Ishikawa (cell line): Measurements from ENCODE around the gene ANTXR1.

Experiments used
- CEBPB ChIP-seq: IDR thresholded peaks from 2 replicates; pipeline ENCODE4 v1.6.1; 2012
- CREB1 ChIP-seq: IDR thresholded peaks from 2 replicates; pipeline ENCODE4 v1.6.1; 2012; ENCODE audit warnings: low read depth
- EP300 ChIP-seq: IDR thresholded peaks from 2 replicates; pipeline ENCODE4 v1.6.1; 2012; ENCODE audit warnings: borderline replicate concordance
- FOXM1 ChIP-seq: IDR thresholded peaks from 2 replicates; pipeline ENCODE4 v1.6.1; 2012; ENCODE audit warnings: low read depth, borderline replicate concordance
- MAX ChIP-seq: IDR thresholded peaks from 2 replicates; pipeline ENCODE4 v1.6.1; 2012
- REST ChIP-seq: IDR thresholded peaks from 2 replicates; pipeline ENCODE4 v1.6.1; 2012; ENCODE audit warnings: low read depth, mild to moderate bottlenecking
- TAF1 ChIP-seq: IDR thresholded peaks from 2 replicates; pipeline ENCODE4 v1.6.1; 2012; ENCODE audit warnings: low read depth, mild to moderate bottlenecking
- TCF12 ChIP-seq: IDR thresholded peaks from 2 replicates; pipeline ENCODE4 v1.6.1; 2012; ENCODE audit warnings: low read depth
- TEAD4 ChIP-seq: IDR thresholded peaks from 2 replicates; pipeline ENCODE4 v1.6.1; 2012
- USF1 ChIP-seq: IDR thresholded peaks from 2 replicates; pipeline ENCODE4 v1.6.1; 2012
- YY1 ChIP-seq: IDR thresholded peaks from 2 replicates; pipeline ENCODE4 v1.6.1; 2012; ENCODE audit warnings: low read depth

GRCh38 chr2:69168950-69169654, 156.1 kb downstream of the ANTXR1 start:
- TF ChIP-seq MAX = no peak
- no peak for TF ChIP-seq TEAD4
- no peak for TF ChIP-seq TAF1
- no peak for TF ChIP-seq USF1
- no peak for TF ChIP-seq CEBPB
- no peak for TF ChIP-seq REST
- TF ChIP-seq CREB1 = no peak
- no peak for TF ChIP-seq TCF12
- TF ChIP-seq EP300 = no peak
- no peak for TF ChIP-seq FOXM1
- no peak for TF ChIP-seq YY1
